ENCODE data around the gene AGAP3. TPM values are rescaled to one million over a fixed set of nuclear protein-coding genes. Genes with fewer than 3 reads are reported as not detected.

Gene AGAP3
- total and polyA plus RNA-seq, 2 of the 4 experiments (the other 2 are of a cell fraction): 35.3 to 93.9 TPM

GRCh38 chr7:151115121-151115835, 29.0 kb downstream of the AGAP3 start:
- H3K9me3 ChIP-seq (ENCODE audit: control insufficient read depth, insufficient read depth, low read length): no peaks in the 10 kb centered on the region
- H2BK120ac ChIP-seq (ENCODE audit: low read depth, low read length): no peak overlapping the region
- no peak overlapping the region for H4K5ac ChIP-seq (ENCODE audit: low read depth, low read length)
- dilution Hi-C loops (cut with HindIII; ENCODE audit: low sequenced_read_pairs, unreplicated experiment) (no loop called here), intact Hi-C loops (cut with micrococcal nuclease) (no loop called here), in situ Hi-C loops (cut with MboI; ENCODE audit: low sequenced_read_pairs) (loop anchor here (25.0 kb wide), 1 partner anchor 328 kb away; no protein-coding TSS in a partner anchor)
- H2BK15ac ChIP-seq (ENCODE audit: low read depth, low read length): no peak overlapping the region
- ATAC-seq (ENCODE audit: low read depth) (peak; percentile 18), DNase-seq (peak; percentile 28)
- H2BK20ac ChIP-seq (ENCODE audit: low read depth, low read length): no peak overlapping the region
- no peak overlapping the region; the same call in 1 of the 2 replicates for H3K14ac ChIP-seq (replicated peaks; ENCODE audit: low read depth, low read length)
- no peak overlapping the region for H3K27ac ChIP-seq (ENCODE audit: insufficient read depth, low read length)
- H2BK5ac ChIP-seq (ENCODE audit: low read depth, low read length, poor library complexity, severe bottlenecking): peak overlapping the region; percentile 43
- H4K91ac ChIP-seq (ENCODE audit: insufficient read depth, low read depth, low read length): no peak overlapping the region
- ChIA-PET POLR2A (ENCODE audit: unreplicated experiment) (no interaction called here), CTCF (interaction anchor here (1.7 kb wide), 1 partner anchor 9 kb away, joined by 7 read pairs; no protein-coding TSS in a partner anchor)
- 13% methylated on average over 63 of the region's 114 CpGs; no CpG with 5 or more reads in 1 of the 2 experiments for WGBS, 2 experiments (ENCODE audit: extremely low coverage in 2 of 2, insufficient read length in 1 of 2)
- H3K4ac ChIP-seq (ENCODE audit: low read depth, low read length): peak overlapping the region; percentile 60; the same call in 1 of the 2 replicates
- no peak overlapping the region for H3K18ac ChIP-seq (ENCODE audit: low read depth, low read length)
- no peaks in the 10 kb centered on the region for H3K27me3 ChIP-seq (ENCODE audit: control insufficient read depth, insufficient read depth, low read length)
- peak overlapping the region; percentile 70 for H2AFZ ChIP-seq (replicated peaks; ENCODE audit: low read length, poor library complexity)
- H3K4me2 ChIP-seq (ENCODE audit: low read depth, low read length): no peak overlapping the region; the same call in 1 of the 2 replicates
- no peak overlapping the region; the same call in 1 of the 2 replicates for H3K4me3 ChIP-seq (ENCODE audit: insufficient read depth, low read depth, low read length)
- peaks cover 5% of the 10 kb centered on the region for H3K9me1 ChIP-seq (ENCODE audit: insufficient read depth, low read length)
- H2AK5ac ChIP-seq (ENCODE audit: low read depth, low read length): peak overlapping the region; percentile 83
- H3K56ac ChIP-seq (ENCODE audit: extremely low read depth, insufficient read depth, low read length): no peak overlapping the region
- peaks cover 17 to 70% of the 10 kb centered on the region in 2 experiments for H3K79me1 ChIP-seq (ENCODE audit: low read depth in 1 of 2, low read length in 2 of 2)
- H2AK9ac ChIP-seq (replicated peaks; ENCODE audit: low read depth, low read length, poor library complexity): peak overlapping the region; percentile 87
- no peak for TF ChIP-seq BHLHE40 (IDR thresholded peaks at IDR 0.05; ENCODE audit: low read depth, low read length)
- no peak for TF ChIP-seq RCOR1 (IDR thresholded peaks at IDR 0.05; ENCODE audit: insufficient replicate concordance, low read length)
- TF ChIP-seq CHD1 (IDR thresholded peaks at IDR 0.05; ENCODE audit: low read depth, low read length): no peak
- TF ChIP-seq CTCF (conservative IDR thresholded peaks at IDR 0.05; ENCODE audit: low read depth, low read length): peak; percentile 10; the same call in 1 of the 2 replicates
- TF ChIP-seq MAFK (IDR thresholded peaks at IDR 0.05; ENCODE audit: low read depth, low read length): no peak
- no peak for TF ChIP-seq USF2 (IDR thresholded peaks at IDR 0.05; ENCODE audit: low read depth, low read length)
- TF ChIP-seq ELK1 (IDR thresholded peaks at IDR 0.05; ENCODE audit: borderline replicate concordance, low read depth, low read length): no peak
- no peak for TF ChIP-seq MAZ (IDR thresholded peaks at IDR 0.05; ENCODE audit: borderline replicate concordance, low read depth, low read length)
- H4K8ac ChIP-seq (ENCODE audit: low read depth in 2 of 2, low read length in 2 of 2): no peak overlapping the region
- H3K36me3 ChIP-seq (ENCODE audit: control insufficient read depth, insufficient read depth, low read length): peaks cover 32% of the 10 kb centered on the region
- peaks cover 69% of the 10 kb centered on the region for H4K20me1 ChIP-seq (ENCODE audit: insufficient read depth, low read length)
- H3K9ac ChIP-seq (ENCODE audit: low read depth, low read length): no peak overlapping the region
- no TSS peak for BruUV-seq (replicated peaks)
- H3K4me1 ChIP-seq (ENCODE audit: control insufficient read depth, insufficient read depth, low read length): peaks cover 16% of the 10 kb centered on the region
- H3K23ac ChIP-seq (ENCODE audit: low read depth, low read length): no peak overlapping the region
